Mammary epithelial cell (primary cell): ENCODE measurements around the gene FARP1.

Experiments used
- EZH2 ChIP-seq: IDR thresholded peaks from 2 replicates; pipeline ENCODE4 v1.6.1; 2012; ENCODE audit warnings: low read length, inconsistent platforms, borderline replicate concordance
- TF ChIP-seq, protein P1 (sequence below), 2 donors: IDR thresholded peaks in 1 of 2; conservative IDR thresholded peaks in 1 of 2; 2 replicates each; pipeline ENCODE4 v1.5.1; 2011 to 2012; ENCODE audit warnings: inconsistent platforms in 2 of 2, low read length in 2 of 2, mild to moderate bottlenecking in 2 of 2, control low read depth in 1 of 2, low read depth in 1 of 2; ENCODE audit not compliant: insufficient read depth in 1 of 2; ENCODE audit errors: extremely low read depth in 1 of 2

DNA sequence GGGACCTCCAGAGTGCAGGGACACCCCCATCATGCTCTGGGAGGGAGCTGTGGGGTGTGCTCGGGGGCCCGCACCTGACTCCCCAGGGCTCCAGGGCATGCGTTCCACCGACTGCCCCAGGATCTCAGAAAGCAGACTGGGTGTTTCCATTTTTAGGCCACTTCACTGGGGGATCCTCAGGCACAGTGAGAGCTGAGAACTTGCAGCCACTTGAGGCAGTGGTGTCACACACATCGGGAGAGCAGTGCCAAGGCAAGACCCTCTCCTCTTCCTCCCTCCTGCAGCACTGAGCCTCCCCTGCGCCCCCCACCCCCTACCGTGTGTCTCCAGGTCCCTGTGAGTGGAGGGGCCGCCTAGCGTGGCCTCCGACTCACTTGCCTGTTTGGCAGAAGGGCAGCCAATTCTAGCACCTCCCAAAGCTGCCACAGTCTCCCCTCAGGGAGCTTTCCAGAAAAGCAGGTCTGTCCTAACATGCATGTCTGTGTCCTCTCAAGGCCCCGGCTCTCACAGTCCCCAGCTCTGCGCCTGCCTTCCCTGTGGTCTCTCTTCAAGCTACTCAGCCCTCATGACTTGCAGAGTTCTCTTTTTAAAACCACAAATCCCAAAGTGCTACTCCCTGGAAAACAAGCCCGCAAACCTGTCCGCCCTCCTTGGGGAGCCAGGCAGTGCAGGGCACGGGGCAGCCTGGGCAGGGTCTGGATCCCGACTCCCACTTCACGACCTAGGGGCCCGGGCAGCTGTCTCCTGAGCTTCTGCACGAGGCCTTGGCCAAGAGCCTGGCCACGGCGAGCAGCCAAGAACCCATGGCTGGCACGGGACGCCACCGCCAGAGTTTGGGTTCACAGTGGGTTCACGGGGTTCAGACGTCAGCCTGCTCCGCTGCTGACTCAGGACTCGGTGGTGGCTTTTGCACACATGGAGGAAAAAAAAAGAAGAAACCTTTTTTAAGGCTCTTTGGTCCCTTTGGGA lies 339.9 kb downstream of the FARP1 start:
- TF ChIP-seq, protein P1, sequence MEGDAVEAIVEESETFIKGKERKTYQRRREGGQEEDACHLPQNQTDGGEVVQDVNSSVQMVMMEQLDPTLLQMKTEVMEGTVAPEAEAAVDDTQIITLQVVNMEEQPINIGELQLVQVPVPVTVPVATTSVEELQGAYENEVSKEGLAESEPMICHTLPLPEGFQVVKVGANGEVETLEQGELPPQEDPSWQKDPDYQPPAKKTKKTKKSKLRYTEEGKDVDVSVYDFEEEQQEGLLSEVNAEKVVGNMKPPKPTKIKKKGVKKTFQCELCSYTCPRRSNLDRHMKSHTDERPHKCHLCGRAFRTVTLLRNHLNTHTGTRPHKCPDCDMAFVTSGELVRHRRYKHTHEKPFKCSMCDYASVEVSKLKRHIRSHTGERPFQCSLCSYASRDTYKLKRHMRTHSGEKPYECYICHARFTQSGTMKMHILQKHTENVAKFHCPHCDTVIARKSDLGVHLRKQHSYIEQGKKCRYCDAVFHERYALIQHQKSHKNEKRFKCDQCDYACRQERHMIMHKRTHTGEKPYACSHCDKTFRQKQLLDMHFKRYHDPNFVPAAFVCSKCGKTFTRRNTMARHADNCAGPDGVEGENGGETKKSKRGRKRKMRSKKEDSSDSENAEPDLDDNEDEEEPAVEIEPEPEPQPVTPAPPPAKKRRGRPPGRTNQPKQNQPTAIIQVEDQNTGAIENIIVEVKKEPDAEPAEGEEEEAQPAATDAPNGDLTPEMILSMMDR (conservative IDR thresholded peaks at IDR 0.05 in 1 of 2, IDR thresholded peaks at IDR 0.05 in 1 of 2; ENCODE audit: extremely low read depth in 1 of 2, insufficient read depth in 1 of 2, low read depth in 1 of 2, low read length in 2 of 2), result peak in 1 of 2 donors; percentile 25
- no peak for TF ChIP-seq EZH2
